ENCODE data around the gene JMJD6. TPM values are rescaled to one million over a fixed set of nuclear protein-coding genes. Genes with fewer than 3 reads are reported as not detected.

The JMJD6 gene
- total and polyA plus RNA-seq, 2 of the 8 experiments (the other 6 are each of a cell fraction or from before 2014, with no cell fraction given), result 8.6 to 18.6 TPM

DNA sequence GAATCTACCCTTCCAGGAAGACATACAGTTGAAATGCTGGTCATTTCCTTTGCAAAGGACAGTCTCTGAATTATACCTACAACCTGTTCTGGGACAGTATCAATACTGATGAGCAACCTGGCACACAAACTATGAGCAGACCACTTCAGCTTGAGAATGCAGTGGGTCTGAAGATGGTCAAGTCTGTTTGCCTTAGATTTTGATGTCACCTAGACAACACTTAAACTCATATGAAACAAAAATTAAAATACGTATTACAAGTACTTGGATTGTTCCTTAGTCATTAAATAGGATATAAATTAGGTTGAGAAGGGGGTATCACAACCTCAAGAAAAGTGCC lies 7.2 kb upstream of the JMJD6 start (continued):
- TF ChIP-seq, protein P1, sequence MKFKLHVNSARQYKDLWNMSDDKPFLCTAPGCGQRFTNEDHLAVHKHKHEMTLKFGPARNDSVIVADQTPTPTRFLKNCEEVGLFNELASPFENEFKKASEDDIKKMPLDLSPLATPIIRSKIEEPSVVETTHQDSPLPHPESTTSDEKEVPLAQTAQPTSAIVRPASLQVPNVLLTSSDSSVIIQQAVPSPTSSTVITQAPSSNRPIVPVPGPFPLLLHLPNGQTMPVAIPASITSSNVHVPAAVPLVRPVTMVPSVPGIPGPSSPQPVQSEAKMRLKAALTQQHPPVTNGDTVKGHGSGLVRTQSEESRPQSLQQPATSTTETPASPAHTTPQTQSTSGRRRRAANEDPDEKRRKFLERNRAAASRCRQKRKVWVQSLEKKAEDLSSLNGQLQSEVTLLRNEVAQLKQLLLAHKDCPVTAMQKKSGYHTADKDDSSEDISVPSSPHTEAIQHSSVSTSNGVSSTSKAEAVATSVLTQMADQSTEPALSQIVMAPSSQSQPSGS (IDR thresholded peaks at IDR 0.05; ENCODE audit: low read length), result no peak; the same call in 1 of the 2 replicates
- TF ChIP-seq SIN3A (conservative IDR thresholded peaks at IDR 0.05 in 1 of 2, IDR thresholded peaks at IDR 0.05 in 1 of 2; ENCODE audit: low read depth in 1 of 2, low read length in 2 of 2), result no peak
- peak in 1 of 2 experiments; percentile 25; a peak in 2 of 3 replicates for TF ChIP-seq POLR2A (IDR thresholded peaks at IDR 0.05; ENCODE audit: control extremely low read depth in 1 of 2, low read depth in 2 of 2, low read length in 2 of 2)
- no peak for TF ChIP-seq JUN (IDR thresholded peaks at IDR 0.05; ENCODE audit: low read depth, low read length)
- TF ChIP-seq POLR2AphosphoS5 (IDR thresholded peaks at IDR 0.05; ENCODE audit: low read depth, low read length), result peak; percentile 84; the same call in 1 of the 2 replicates
- no peak for TF ChIP-seq GABPA (IDR thresholded peaks at IDR 0.05; ENCODE audit: borderline replicate concordance, insufficient read depth, low read length)
- TF ChIP-seq, protein P2, sequence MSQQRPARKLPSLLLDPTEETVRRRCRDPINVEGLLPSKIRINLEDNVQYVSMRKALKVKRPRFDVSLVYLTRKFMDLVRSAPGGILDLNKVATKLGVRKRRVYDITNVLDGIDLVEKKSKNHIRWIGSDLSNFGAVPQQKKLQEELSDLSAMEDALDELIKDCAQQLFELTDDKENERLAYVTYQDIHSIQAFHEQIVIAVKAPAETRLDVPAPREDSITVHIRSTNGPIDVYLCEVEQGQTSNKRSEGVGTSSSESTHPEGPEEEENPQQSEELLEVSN (IDR thresholded peaks at IDR 0.05), result no peak

All from H1 (cell line).